ENCODE measurements around the gene ADAMTSL4. TPM values are rescaled to one million over a fixed set of nuclear protein-coding genes. Genes with fewer than 3 reads are reported as not detected.

The ADAMTSL4 gene
- total and polyA plus RNA-seq, 9 of the 15 experiments (the other 6 are each of a cell fraction or from before 2014, with no cell fraction given), result 12.7 to 212 (median 35.6) TPM

DNA sequence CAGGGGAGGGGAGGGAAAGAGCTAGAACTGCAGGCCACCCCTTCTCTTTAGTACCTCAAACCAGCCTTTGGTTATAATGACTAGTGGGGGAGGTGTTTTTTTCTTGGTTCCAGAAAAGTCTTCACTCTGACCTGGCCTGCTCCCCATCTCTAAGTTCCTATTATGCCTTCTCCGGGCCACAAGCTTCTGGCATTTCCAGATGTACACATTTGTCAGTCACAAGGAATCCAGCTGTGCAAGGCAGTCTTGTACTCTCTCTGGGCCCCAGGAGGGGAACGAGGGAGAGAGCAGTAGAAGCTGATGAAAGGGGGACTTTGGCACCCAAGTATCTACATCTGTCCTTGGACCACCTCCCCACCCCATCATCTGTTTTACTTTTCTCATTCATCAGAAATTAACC, 36.4 kb upstream of the ADAMTSL4 start:
- Histone ChIP-seq H3K9me1 (ENCODE audit: control insufficient read depth, insufficient read depth, low read length) (no peaks in the 10 kb centered on the region), H3K9me3 (replicated peaks; ENCODE audit: control insufficient read depth, insufficient read depth, low read depth, low read length) (no peaks in the 10 kb centered on the region), H4K20me1 (replicated peaks; ENCODE audit: control insufficient read depth, insufficient read depth, low read length) (no peaks in the 10 kb centered on the region), H2AFZ (ENCODE audit: low read depth, low read length) (no peak overlapping the region), H3K4me2 (ENCODE audit: insufficient read depth, low read length) (0 out of 2 replicates have a peak overlapping the region, but pooled peaks have one; percentile 15), H3K9ac (ENCODE audit: insufficient read depth in 1 of 2, low read depth in 2 of 2, low read length in 2 of 2) (peak overlapping the region in 1 of 2 experiments; percentile 63; a peak in 1 of 4 replicates), H3K4me3 (no peak overlapping the region), H3K4me1 (replicated peaks in 1 of 2; ENCODE audit: control insufficient read depth in 2 of 2, insufficient read depth in 2 of 2, low read length in 2 of 2) (peaks cover 50 to 56% of the 10 kb centered on the region in 2 experiments), H3K27me3 (ENCODE audit: control insufficient read depth in 2 of 2, insufficient read depth in 2 of 2, low read length in 2 of 2) (no peaks in the 10 kb centered on the region), H3K79me2 (ENCODE audit: control insufficient read depth, insufficient read depth, low read length) (peaks cover 25% of the 10 kb centered on the region; the same call in 2 of the 3 replicates), H3K36me3 (ENCODE audit: control insufficient read depth, insufficient read depth, low read length) (peaks cover 34% of the 10 kb centered on the region; the same call in 2 of the 3 replicates), H3K27ac (ENCODE audit: extremely low read depth, low read depth, low read length) (no peak overlapping the region)
- BruUV-seq (replicated peaks), result no TSS peak
- 33% methylated on average over 2 of the region's 2 CpGs for WGBS (ENCODE audit: insufficient coverage, low coverage, missing lambda C conversion rate)
- intact Hi-C loops (cut with micrococcal nuclease), result no loop called here
- FAIRE-seq (no peak), DNase-seq (ENCODE audit: extremely low read depth in 1 of 4, low spot score in 3 of 4) (no peak), ATAC-seq (no peak)
- in situ Hi-C loops (cut with MboI), result no loop called here
- TF ChIP-seq ZNF124 (CRISPR knock-in tag; IDR thresholded peaks at IDR 0.05), result no peak
- TF ChIP-seq ZNF444 (CRISPR knock-in tag; IDR thresholded peaks at IDR 0.05), result no peak
- no peak for TF ChIP-seq ERF (CRISPR knock-in tag; IDR thresholded peaks at IDR 0.05)
- TF ChIP-seq, protein P1, sequence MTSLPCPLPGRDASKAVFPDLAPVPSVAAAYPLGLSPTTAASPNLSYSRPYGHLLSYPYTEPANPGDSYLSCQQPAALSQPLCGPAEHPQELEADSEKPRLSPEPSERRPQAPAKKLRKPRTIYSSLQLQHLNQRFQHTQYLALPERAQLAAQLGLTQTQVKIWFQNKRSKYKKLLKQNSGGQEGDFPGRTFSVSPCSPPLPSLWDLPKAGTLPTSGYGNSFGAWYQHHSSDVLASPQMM (CRISPR knock-in tag; IDR thresholded peaks at IDR 0.05), result no peak
- TF ChIP-seq BHLHE40 (IDR thresholded peaks at IDR 0.05; ENCODE audit: low read length), result no peak
- TF ChIP-seq ZNF764 (CRISPR knock-in tag; IDR thresholded peaks at IDR 0.05; ENCODE audit: low read depth), result no peak
- no peak for TF ChIP-seq SMARCA5 (IDR thresholded peaks at IDR 0.05)
- no peak for TF ChIP-seq ADNP (tag; IDR thresholded peaks at IDR 0.05)
- TF ChIP-seq, protein P2, sequence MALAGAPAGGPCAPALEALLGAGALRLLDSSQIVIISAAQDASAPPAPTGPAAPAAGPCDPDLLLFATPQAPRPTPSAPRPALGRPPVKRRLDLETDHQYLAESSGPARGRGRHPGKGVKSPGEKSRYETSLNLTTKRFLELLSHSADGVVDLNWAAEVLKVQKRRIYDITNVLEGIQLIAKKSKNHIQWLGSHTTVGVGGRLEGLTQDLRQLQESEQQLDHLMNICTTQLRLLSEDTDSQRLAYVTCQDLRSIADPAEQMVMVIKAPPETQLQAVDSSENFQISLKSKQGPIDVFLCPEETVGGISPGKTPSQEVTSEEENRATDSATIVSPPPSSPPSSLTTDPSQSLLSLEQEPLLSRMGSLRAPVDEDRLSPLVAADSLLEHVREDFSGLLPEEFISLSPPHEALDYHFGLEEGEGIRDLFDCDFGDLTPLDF (CRISPR knock-in tag; IDR thresholded peaks at IDR 0.05), result no peak
- TF ChIP-seq CC2D1A (IDR thresholded peaks at IDR 0.05), result no peak
- no peak for TF ChIP-seq STAT5B (CRISPR knock-in tag; IDR thresholded peaks at IDR 0.05)
- no peak for TF ChIP-seq ELF4 (CRISPR knock-in tag; IDR thresholded peaks at IDR 0.05)
- TF ChIP-seq SP2 (IDR thresholded peaks at IDR 0.05; ENCODE audit: extremely low read depth, low read depth, low read length, poor library complexity, severe bottlenecking), result no peak
- TF ChIP-seq, protein P3, sequence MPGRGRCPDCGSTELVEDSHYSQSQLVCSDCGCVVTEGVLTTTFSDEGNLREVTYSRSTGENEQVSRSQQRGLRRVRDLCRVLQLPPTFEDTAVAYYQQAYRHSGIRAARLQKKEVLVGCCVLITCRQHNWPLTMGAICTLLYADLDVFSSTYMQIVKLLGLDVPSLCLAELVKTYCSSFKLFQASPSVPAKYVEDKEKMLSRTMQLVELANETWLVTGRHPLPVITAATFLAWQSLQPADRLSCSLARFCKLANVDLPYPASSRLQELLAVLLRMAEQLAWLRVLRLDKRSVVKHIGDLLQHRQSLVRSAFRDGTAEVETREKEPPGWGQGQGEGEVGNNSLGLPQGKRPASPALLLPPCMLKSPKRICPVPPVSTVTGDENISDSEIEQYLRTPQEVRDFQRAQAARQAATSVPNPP (IDR thresholded peaks at IDR 0.05; ENCODE audit: borderline replicate concordance, insufficient read depth, insufficient read length), result no peak
- TF ChIP-seq, protein P4, sequence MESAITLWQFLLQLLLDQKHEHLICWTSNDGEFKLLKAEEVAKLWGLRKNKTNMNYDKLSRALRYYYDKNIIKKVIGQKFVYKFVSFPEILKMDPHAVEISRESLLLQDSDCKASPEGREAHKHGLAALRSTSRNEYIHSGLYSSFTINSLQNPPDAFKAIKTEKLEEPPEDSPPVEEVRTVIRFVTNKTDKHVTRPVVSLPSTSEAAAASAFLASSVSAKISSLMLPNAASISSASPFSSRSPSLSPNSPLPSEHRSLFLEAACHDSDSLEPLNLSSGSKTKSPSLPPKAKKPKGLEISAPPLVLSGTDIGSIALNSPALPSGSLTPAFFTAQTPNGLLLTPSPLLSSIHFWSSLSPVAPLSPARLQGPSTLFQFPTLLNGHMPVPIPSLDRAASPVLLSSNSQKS (CRISPR knock-in tag; IDR thresholded peaks at IDR 0.05), result no peak
- no peak for TF ChIP-seq STAT5A (IDR thresholded peaks at IDR 0.05; ENCODE audit: borderline replicate concordance, low read length)
- ChIA-PET CTCF (ENCODE audit: low intra/inter-chr PET ratio) (no interaction called here), POLR2A (interaction anchor here (0.6 to 1.4 kb wide), 4 partner anchors 12 to 67 kb away, joined by 3 to 4 read pairs (median 3); partner anchors contain the start of genes MCL1 and TARS2)

Data from K562 (cell line).